PFSK-1 (cell line): ENCODE results near the gene BCO1.

ENCODE experiments used
- FOXP2 ChIP-seq: optimal IDR thresholded peaks from 2 replicates; pipeline ENCODE3; 2011; ENCODE audit warnings: borderline replicate concordance, control low read depth, inconsistent platforms; ENCODE audit not compliant: insufficient read depth; ENCODE audit errors: extremely low read length, extremely low read depth
- POLR2AphosphoS5 ChIP-seq: IDR thresholded peaks from 2 replicates; pipeline ENCODE4 v1.6.1; 2012; ENCODE audit warnings: low read depth, mild to moderate bottlenecking, control low read depth, low read length, moderate library complexity
- REST ChIP-seq, 2 experiments: IDR thresholded peaks; 2 replicates each; pipeline versions ENCODE4 v1.6.1 to v1.8.0; 2011 to 2012; ENCODE audit warnings: low read depth in 2 of 2, low read length in 2 of 2, control low read depth in 1 of 2, inconsistent platforms in 1 of 2, mild to moderate bottlenecking in 1 of 2, moderate library complexity in 1 of 2; ENCODE audit not compliant: insufficient read depth in 1 of 2
- SIN3A ChIP-seq: IDR thresholded peaks from 2 replicates; pipeline ENCODE4 v1.6.1; 2012; ENCODE audit warnings: mild to moderate bottlenecking, low read length, moderate library complexity, borderline replicate concordance; ENCODE audit not compliant: insufficient read depth
- TAF1 ChIP-seq: IDR thresholded peaks from 2 replicates; pipeline ENCODE4 v1.6.1; 2012; ENCODE audit warnings: low read length, control low read depth, borderline replicate concordance; ENCODE audit not compliant: insufficient read depth

Gene BCO1

DNA sequence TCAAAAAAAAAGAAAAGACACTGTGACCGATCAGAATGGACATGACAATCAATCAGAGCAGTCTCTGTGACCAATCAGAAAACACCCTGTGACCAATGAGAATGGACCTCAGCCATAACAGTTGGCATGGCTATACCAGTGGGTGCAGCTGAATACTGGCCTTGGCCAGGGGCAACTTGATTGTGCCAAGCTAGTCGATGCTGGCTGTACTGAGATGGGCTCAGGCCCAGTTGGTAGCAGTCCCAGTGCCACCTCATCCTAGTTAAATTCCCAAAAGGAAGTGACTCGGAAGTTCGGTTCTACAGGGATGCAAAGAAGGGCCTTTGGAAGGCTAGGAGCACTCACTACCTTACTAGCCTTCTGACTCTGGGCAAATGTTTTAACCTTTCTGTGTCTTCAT, 37.2 kb upstream of the BCO1 start:
- TF ChIP-seq SIN3A (no peak), FOXP2 (no peak), REST (IDR thresholded peaks at IDR 0.05; ENCODE audit: insufficient read depth in 1 of 2, low read depth in 2 of 2, low read length in 2 of 2) (no peak), TAF1 (no peak)

- no peak for TF ChIP-seq POLR2AphosphoS5
- TF ChIP-seq FOXP2: no peak
- no peak for TF ChIP-seq TAF1
- no peak for TF ChIP-seq REST (IDR thresholded peaks at IDR 0.05; ENCODE audit: insufficient read depth in 1 of 2, low read depth in 2 of 2, low read length in 2 of 2)
- TF ChIP-seq SIN3A: no peak
Measured at GRCh38 chr16:81204798-81205680, 33.5 kb upstream of the BCO1 start.

DNA sequence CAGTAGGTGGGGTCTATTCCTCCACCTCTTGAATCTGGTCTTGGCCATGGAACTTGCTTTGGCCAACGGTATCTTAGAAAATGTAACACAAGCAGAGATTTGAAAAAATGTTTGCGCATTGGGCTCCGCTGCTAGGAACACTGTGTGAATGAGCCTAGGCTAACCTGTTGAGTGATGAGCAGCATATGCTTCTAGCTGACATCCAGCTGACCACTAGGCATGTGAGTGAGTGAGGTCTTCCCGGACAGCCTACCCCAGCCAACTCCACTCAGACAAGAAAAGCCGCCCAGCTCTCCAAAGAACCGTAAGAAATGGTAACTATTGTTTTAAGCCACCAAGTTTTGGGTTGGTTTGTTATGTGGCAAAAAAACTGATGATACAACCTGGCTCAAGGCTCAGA, 31.4 kb upstream of the BCO1 start:
- TF ChIP-seq FOXP2 (no peak), TAF1 (no peak), SIN3A (no peak), REST (IDR thresholded peaks at IDR 0.05; ENCODE audit: insufficient read depth in 1 of 2, low read depth in 2 of 2, low read length in 2 of 2) (no peak), POLR2AphosphoS5 (no peak)

GRCh38 chr16:81210807-81211206, 27.7 kb upstream of the BCO1 start:
- TF ChIP-seq FOXP2: no peak
- no peak for TF ChIP-seq REST (IDR thresholded peaks at IDR 0.05; ENCODE audit: insufficient read depth in 1 of 2, low read depth in 2 of 2, low read length in 2 of 2)
- TF ChIP-seq SIN3A: no peak
- TF ChIP-seq POLR2AphosphoS5: no peak
- no peak for TF ChIP-seq TAF1
